Measurements from ENCODE around the gene C14orf180. TPM values are rescaled to one million over a fixed set of nuclear protein-coding genes. Genes with fewer than 3 reads are reported as not detected.
A peak's percentile ranks its signal among the peaks of the same experiment; 100 is the strongest.
"Not testable (repeated sequence)": the region's sequence is repeated elsewhere in the genome, so short reads cannot be mapped to it uniquely, and the experiment has no call there.

C14orf180 gene
- total RNA-seq, 1 donor from 2014 or later = 0.26 TPM

DNA sequence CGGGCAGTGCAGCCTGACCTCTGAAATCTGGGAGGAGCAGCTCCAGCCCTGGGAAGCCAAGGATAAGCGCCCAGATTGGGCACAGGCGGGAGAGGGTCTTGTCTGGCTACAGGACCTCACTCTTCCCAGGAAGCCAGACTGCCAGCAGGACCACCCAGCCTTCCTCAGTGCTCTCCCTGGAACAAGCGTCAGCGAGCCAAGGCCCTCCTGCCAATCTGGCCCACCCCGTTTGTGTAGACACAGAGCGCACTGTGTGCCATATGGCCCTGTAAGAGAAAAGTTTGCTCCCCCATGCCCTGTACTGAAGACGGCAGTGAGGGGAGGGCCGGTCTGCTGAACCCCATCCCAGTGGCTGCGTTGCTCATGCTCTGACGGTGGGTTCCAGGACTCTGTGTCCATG, 1.2 kb upstream of the C14orf180 start:
- no peak for DNase-seq (ENCODE audit: low spot score)

DNA sequence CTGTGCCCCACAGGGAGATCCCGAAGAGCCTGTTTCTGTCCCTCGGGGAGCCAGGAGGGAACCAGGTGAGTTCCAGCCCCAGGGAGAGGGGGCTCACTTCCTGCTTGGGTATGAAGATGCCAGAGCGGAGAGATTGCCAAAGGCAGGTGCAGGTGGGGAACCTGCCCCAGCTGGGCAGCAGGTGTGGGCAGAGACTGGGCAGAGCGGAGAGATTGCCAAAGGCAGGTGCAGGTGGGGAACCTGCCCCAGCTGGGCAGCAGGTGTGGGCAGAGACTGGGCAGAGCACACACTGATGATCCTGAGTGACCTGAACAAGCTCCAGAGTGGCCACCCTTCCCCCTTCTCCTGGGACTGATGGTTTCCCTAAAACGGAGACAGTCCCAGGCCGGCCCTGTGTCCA, 375 bp downstream of the C14orf180 start:
- DNase-seq (ENCODE audit: low spot score) = not testable (repeated sequence)

DNA sequence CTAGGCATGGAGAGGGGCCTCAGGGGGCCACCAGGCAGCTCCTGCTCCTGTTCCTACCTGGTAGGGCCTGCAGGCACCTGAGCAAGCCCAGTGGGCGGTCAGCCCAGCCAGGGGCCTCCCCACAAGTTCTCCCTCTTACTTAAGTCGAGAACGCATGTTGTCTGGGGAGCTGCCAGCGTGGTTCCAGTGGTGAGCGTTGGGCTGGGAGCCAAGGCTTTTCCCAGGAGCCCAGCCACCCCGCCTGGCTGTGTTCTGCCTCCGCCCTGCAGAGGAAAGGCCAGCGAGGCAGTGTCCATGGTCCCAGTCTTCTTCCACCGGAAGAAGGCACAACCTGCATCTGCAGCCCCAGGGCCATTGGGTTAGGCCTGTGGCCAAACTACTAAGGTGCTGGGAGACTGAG, 1.4 kb downstream of the C14orf180 start:
- DNase-seq (ENCODE audit: low spot score) = peak; percentile 63

DNA sequence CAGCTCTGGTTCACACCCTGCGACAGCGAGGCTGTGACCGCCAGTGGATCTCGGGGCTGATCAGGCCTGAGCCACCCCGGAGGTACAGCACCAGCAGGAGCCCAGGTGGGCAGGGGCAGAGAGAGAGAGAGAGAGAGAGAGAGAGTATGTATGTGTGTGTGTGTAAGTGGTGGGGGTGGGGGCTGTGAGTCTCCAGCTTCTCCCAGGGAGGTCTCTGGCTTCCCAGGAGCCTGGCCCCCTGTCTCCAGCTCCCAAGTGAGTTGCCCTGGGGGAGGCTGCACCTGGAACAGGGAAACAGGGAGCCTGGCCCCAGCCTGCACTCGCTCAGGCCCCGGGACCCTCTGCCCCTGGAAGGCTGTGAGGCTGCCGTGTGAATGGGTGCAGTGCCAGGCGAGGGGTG, 2.0 kb downstream of the C14orf180 start:
- DNase-seq (ENCODE audit: low spot score) = no peak

DNA sequence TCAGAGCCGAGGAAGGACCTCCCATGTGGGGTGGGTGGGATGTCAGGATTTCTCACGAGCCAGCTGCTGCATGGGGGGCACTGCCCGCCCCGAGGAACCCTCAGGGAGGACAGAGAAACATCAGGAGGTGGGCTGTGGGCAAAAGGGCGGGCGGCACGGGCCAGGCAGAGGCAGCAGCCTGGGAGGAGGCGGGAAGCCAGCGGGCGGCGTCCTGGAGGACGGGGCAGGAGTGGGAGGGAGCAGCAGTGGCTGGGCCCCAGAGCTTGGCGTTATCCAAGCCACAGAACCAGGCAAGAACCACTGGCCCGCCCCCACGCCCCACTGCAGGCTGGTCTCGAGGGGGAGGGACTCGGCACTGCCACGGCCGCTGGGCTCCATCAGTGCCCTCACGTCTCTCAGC, 2.4 kb downstream of the C14orf180 start:
- no peak for DNase-seq (ENCODE audit: low spot score)

DNA sequence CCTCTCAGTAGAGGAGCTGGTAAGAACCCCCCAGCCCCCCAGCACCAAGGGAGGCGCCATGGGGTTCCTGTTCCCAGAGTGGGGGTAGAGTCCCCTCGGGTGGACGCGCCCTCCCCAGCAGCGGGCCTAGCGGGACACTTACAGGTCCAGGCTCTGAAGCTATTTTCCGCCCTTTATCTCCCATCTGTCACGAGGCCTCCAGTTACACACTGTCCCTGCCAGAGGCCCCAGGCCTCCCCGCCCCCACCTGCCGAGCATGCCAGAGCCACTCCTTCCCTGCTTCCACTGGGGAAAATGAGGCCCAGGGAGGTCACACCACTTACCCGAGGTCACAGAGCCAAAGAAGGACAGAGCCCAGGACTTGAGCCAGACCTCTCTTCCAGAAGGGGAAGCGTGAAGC, 3.1 kb downstream of the C14orf180 start:
- DNase-seq (ENCODE audit: low spot score) = peak; percentile 20

DNA sequence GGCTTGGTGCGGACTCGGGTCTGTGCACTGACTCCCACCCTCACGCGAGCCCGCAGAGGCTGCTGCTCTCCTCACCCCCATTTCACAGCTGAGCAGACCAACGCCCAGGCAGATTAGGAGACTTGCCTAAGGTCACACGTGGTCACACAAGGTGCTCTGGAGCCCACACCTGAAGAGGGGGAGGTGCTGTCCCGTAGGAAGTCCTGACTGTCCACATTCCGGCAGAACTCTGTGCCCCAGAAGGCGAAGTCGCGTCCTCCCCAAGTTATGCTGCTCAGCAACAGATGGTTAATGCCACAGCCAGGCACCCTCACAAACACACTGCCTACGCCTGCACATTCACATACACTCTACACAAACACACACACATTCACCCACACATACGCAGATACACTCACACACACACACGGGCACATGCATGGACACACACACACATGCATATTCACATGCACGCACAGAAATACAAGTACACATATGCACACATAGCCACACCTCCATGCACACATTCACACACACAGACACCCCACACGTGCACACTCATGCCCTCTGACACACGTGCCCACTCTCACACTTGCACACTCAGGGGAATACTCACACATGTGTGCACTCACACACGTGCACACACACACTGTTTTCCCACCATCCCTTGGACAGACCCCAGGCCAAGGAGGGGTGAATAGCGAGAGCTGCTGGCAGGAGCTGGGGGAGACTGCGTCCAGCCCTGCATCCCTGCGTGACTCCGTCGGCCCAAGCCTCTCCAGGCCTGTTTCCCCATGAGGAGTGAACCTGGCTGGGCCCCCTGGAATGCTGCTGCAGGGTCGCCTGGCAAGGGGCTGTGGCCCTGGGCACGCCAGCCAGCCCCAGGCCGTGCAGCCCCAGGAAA, 4.1 kb downstream of the C14orf180 start:
- no peak for DNase-seq (ENCODE audit: low spot score)

DNA sequence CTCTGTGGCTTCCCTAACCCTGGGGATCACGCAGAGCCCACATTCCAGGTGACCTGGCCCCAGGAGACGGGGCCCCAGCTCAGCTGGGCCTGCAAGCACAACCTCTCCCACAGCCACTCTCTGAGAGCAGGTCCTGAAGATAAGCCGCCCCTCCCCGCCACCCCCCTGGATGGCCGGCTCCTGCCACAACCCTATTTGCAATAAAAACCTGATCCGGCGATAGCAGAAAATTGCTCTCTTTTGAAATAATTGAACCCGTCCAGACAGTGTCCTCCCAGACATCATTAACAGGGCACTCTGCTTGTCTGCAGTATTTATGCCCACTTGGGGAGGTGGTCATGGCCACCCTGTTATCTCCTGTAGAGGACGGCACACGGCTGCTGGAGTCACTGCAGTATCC, 5.0 kb downstream of the C14orf180 start:
- DNase-seq (ENCODE audit: low spot score) = no peak

DNA sequence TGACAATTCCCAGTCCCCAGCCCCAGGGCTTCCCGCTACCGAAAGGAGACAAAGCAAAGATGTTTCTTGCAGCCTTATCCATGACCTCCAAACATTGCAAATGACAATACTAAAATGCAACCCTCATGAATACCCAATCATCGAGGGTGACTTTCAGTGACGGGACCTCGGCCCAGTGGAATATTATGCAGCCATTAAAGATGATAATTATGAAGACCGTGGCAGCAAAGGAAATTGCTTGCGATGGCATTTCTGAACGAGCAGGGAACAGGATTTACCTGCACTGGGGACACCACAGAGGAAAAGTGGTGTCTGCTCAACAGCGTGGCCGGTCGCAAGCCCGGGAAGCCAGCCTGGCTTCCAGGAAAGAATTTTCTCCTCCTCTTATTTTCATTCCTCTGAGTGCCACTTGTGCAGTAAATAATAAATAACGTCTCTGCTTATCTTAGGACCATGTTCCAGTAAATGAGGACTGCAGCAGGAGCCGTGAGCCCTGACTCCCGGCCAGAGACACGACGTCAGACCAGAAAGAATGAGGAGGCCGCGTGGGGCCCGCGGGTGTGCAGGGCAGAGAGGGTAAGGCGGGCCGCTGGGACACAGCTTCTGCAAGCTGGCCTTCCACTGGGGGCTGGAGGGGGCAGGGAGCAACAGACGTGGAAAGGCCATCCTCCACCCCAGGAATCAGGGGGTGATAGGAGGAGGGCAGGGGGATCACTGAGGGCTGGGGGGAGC, 6.6 kb downstream of the C14orf180 start:
- no peak for DNase-seq (ENCODE audit: low spot score)

DNA sequence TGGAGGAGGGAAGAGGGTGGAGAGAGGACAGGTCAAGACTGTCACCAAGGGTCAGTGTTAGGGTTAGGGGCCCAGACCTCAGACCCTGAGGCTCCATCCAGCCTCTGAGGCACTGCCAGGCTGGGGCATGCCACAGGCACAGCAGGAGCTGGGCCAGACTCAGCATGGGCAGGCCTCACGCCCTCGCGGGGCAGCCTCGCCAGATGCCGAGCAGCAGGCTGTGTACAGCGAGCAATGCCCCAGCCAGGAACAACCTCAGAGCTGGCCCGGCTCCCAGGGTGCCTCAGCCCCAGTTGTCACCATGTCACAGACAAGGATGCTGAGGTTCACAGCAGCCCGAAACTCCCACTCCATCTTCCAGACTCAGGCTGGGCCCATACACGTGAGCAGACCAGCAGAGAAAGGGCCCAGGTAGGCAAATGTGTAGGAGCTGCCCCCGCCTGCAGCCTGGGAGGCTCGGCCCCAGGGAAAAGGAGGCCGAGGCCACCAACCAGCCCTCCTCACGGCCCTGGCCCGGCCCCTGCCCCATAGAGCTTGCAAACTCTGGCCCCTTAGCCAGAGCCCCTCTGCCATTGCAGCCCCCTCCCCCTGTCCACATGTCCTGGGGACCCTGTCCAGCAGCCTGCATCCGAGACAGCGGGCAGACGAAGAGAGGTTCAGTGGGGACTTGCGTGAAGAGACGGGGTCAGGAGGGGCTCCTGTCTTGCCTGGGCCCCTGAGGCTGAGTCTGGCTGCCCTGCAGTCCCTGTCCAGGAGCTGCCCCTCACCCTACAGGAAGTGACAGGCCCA, 7.5 kb downstream of the C14orf180 start:
- no peak for DNase-seq (ENCODE audit: low spot score)

DNA sequence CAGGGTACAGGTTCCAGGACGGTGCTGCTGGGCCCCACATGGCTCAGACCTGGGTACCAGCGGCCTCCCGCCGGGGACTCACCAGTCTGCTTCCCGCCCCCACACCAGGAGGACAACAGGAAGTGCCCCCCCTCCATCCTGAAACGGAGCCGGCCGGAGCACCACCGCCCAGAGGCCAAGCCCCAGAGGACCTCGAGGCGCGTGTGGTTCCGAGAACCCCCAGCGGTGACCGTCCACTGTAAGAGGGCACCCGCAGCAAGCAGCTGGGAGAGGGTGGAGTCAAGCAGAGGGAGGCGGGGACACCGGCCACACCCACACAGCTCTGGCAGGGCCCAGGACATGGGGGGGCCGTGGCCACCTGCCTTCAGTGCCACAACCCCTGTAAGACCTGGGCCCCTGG, 8.1 kb downstream of the C14orf180 start:
- DNase-seq (ENCODE audit: low spot score) = no peak

DNA sequence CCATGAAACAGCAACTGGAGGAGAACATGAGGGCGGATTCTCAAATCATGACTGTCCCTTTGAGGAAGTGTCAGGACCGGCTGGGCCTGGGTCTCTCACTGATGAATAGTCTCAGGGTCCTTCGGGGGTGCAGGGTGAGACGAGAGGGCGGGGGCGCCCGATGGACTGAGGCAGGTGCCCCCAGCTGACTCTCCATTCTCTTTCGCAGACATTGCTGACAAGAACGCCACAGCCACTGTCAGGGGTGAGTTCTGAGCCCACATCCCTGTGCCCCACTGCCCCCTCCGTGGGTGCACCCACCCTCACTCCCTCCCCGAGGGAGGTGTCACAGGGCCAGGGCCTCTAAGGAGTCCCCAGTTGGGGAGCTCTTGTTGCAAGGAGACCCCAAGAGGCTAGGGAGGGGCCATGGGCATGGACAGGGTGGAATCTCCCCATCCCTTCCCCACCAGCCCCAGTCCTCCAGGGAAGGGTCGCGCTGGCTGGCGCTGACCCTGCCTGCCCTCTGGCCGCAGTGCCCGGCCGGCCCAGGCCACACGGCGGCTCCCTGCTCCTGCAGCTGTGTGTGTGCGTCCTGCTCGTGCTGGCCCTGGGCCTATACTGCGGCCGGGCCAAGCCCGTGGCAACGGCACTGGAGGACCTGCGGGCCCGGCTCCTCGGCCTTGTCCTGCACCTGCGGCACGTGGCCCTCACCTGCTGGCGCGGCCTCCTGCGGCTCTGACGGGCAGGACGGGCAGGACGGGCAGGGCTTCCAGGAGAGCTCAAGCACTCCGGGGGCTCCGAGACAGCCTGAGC, 8.7 kb downstream of the C14orf180 start:
- no peak for DNase-seq (ENCODE audit: low spot score)

DNA sequence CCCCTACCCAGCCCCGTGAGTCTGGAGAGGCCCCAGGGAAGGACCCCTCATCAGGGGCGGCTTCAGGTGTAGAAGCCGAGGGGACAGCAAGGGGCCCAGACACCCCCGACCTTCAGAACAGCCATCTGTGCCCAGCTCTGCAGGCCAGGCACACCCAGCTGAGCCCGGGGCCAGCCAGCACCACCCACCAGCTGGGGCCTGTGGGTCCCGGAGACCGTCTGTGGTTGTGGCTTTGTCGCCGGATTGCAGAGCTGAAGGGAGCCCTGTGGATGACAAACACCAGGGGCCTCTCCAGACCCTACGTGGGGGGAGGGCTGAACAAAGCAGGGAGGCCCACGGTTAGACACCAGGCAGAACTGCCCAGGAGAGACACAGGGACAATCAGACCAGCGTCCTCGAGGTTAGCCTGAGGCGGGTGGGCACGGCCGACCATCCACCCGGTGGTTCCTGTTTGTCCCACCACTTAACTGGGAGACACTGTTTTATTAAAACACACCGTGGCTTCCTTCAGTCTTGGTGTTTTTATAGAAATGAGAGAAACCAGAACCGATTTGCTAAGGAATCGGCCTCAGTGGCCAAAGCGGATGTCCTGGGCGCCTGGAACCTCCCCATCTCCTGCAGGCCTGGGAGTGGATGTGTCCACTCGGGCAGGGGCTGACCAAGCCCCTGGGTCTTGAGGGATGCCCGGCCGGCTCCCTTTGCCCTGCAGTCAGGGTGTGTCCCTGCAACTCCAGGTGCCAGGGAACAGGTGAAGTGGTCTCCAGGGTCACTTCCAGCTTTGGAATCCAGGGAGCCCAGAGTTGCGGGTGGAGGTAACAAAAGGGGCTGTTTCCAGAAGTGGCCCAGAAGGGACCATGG, 10.0 kb downstream of the C14orf180 start:
- DNase-seq (ENCODE audit: low spot score) = no peak

DNA sequence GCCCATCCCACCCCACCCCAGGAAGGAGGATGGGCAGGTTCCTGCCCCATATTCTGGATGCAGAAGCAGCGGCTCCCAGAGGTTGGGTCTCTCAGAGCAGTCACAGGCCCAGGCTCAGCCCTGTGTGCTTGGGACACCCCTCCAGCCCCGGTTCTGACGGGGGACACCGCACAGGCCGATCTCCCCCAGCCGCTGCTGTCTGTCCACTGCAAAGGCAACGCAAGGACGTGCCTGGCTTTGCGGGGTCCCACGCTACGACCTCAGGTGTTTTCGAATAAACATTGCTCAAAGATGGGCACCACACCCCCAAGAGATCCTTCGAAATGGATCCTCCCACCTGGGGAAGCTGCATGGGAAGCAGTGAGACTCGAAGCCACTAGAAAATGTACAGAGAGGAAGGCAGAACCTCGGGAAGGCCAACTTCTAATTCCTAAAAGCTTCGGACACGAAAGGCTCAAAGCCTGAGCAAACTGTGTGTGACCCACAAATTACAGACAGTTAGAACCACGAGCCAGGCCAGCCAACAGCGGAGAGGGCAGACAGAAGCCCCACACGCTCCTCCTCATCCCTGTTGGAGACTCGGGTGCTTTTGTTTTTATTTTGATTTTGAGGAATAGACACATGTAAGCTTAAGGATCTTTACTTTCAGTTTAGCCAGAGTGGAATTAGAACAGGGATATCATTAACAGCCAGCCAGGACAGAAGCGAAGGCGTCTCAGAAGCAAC, 10.8 kb downstream of the C14orf180 start:
- no peak for DNase-seq (ENCODE audit: low spot score)

DNA sequence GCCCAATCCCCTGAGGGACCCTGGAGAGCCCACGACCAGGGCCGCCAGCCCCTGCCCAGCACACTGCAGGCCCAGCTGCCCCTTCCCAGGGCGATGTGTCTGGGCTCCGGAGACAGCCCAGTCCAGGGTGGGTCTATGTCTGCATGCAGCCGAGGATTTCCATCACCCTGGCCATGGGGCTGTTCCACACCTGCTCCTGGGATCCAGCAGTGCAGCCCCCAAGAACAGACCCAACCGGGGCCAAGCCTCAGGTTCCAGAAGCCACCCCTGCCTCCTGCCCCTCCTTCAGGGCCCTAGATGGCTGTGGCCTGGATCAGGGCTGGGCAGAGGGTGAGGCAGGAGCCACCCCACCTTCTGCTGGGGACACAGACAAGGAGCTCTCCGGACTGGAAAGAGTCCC, 11.5 kb downstream of the C14orf180 start:
- DNase-seq (ENCODE audit: low spot score) = no peak

DNA sequence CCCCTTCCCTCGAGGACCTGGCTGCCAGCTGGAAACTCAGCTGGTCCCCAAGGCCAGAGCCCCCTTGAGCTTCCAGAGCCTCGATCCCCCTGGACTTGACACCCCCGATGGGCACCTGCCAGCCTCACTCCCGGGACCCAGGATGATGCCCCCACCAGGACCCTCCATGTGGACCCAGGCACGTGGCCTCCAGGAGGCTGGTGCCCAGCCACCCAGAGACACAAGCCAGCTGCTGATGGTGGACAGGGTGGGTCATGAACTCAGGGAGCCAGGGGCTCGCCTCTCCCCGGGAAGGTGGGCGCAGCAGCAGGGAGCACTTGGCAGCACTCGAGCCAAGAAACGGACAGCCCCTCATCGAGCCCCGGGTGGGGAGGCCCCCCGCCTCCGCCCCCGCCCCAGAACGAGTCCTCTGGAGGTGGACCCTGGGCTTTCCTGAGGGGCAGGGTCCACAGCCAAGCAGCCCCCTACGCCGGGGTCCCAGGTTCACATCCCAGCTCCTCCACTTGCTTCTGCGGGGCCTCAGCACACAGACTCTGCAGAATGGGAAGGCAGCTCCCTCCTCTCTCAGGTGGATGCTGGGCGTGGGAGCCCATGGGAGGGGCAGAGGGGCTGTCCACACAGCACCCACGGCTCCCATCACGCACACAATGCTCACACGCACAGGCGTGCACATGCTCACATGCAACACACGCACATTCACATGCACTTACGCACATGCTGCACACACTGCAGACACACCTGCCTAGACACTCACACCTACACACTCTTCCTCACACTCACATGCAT, 12.1 kb downstream of the C14orf180 start:
- DNase-seq (ENCODE audit: low spot score) = no peak

DNA sequence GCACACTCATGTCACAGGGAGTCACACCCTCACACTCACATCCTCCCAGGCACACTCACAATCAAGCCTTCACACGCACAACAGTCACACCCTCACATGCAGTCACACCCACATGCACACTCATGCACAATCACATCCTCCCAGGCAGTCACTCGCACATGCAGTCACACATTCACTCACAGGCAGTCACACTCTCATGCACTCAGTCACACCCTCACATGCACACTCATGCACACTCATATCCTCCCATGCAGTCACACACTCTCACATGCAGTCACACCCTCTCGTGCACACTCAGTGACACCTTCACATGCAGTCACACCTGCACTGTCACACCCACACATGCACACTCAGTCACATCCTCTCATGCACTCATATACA, 12.7 kb downstream of the C14orf180 start:
- no peak for DNase-seq (ENCODE audit: low spot score)

DNA sequence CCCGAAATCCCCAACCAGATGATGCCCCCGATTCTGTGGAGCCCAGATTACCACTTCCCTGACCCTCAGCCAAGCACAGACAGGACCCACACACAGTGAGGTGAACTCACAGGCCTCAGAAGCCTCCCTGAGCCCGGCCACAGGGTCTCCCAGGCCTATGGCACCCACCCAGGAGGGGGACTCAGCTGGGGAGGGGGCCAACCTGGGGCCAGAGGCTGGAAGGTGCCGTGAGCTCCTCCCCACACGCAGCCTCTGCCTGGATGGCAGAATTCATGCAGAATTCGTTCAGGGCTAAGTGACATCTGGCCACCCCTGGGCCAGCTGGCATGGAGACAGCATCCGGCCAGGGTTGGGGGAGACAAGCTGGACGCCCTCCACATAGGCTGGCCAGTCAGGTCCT, 13.2 kb downstream of the C14orf180 start:
- DNase-seq (ENCODE audit: low spot score) = no peak

DNA sequence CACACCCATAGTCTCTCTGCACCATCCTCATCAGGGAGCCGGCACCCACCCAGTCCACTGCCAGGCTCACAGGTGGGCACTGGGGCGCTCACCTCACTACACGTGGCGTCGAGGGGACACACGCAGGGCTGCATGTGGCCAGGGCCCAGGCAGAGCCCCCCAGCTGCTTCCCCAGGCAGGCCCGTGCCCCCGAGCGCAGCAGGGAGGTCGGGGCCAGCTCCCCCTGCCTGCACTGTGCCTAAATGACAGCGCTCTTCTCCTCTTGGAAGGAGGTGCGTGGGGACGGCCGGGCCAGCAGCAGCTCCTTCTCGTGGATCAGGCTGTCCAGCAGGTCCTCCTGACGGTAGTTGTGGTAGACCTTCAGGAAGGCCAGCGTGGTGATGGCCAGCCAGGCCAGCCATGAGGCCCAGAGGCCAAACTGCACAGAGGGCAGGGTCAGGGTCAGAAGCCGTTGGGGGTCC, 13.7 kb downstream of the C14orf180 start:
- DNase-seq (ENCODE audit: low spot score) = no peak
